GM12864 (cell line): ENCODE results near the gene KATNIP.

Source experiments
- DNase-seq: peaks from one replicate; pipeline ENCODE4 v3.0.0-alpha.2; 2011; ENCODE audit warnings: low read depth
- H3K4me3 ChIP-seq: 2 replicates; pipeline ENCODE4 v1.5.1; 2011; ENCODE audit warnings: mild to moderate bottlenecking, low read depth, low read length, control low read depth
- TF ChIP-seq, protein P1 (sequence below): IDR thresholded peaks from 2 replicates; pipeline ENCODE4 v1.5.1; 2011; ENCODE audit warnings: low read depth, mild to moderate bottlenecking, moderate library complexity, low read length, control low read depth, inconsistent platforms; ENCODE audit errors: missing control alignments

Gene KATNIP

DNA sequence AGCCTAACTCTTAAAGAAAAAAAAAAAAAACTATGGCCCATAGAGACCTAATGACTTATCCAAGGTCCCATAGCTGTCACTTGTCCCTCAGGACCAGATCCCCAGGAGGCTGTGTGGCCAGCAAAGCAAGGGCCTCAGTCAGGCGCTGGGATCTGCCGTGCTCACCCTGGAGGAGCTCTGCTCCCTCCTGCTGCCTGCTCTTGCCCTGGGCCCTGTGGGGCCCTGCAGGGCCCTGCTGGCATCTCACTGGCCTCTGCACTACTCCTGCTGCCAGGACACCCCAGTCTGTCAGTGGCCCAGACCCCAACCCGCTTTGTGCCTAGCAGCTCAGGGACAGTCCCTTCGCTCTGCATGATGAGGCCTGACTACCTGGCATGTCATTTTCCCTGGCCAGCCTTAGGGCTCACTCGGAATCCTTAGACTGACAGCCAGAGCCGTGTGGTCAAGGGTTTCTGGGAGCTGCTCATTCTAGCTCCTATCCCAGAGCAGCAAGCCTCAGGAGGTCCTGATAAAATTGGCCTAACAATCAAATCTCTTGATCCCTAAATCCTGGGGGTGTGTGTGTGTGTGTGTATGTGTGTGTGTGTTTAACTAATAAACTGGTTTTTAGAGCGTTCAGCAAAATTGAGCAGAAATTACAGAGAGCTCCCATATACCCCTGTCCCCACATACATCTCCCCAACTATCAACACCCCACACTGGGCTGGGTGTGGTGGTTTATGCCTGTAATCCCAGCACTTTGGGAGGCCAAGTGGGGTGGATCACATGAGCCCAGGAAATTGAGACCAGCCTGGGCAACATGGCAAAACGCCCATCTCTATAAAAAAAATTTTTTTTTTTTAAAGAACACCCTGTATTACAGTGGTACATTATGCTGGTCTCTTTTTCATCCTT is 21.7 kb downstream of the KATNIP start:
- TF ChIP-seq, protein P1, sequence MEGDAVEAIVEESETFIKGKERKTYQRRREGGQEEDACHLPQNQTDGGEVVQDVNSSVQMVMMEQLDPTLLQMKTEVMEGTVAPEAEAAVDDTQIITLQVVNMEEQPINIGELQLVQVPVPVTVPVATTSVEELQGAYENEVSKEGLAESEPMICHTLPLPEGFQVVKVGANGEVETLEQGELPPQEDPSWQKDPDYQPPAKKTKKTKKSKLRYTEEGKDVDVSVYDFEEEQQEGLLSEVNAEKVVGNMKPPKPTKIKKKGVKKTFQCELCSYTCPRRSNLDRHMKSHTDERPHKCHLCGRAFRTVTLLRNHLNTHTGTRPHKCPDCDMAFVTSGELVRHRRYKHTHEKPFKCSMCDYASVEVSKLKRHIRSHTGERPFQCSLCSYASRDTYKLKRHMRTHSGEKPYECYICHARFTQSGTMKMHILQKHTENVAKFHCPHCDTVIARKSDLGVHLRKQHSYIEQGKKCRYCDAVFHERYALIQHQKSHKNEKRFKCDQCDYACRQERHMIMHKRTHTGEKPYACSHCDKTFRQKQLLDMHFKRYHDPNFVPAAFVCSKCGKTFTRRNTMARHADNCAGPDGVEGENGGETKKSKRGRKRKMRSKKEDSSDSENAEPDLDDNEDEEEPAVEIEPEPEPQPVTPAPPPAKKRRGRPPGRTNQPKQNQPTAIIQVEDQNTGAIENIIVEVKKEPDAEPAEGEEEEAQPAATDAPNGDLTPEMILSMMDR = no peak
- no peak overlapping the region for H3K4me3 ChIP-seq
- no peak for DNase-seq

DNA sequence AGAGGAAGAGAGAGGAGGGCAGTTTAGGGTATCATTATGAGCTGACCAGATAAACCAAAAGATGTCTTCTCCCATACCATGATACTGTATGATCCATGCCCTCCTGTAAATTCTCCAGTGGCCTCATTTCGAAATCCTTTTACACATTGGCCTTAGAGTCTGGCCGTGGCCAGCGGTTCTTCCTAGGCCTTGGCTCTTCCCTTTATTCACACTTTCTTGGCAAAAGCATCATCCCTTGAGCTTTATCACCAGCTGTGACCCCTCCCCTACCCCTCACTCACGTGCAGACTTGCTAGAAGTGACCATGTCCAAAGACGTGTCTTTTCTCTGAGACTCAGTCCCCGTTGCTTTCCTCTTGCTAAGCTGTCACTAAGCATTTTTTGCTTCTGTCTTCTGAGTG is 22.8 kb downstream of the KATNIP start:
- TF ChIP-seq, protein P1 = no peak
- H3K4me3 ChIP-seq = no peak overlapping the region
- no peak for DNase-seq

DNA sequence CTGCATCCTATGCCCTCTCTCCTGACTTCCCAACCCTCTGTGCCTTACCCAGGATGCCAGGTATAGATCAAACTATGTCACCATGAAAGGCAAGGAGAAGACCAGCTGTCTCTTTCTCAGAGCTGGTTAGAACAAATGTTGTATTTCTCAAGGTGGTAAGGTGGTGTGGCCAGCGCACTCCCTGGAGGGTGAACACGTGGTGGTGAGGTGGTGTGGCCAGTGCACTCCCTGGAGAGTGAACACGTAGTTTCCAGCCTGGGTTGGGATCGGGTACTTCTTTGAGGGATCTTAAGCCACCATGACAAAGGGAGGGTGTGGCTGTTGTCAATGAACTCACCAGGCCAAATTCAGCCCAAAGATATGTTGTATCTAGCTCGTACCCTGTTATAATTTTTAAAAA is 26.8 kb downstream of the KATNIP start:
- TF ChIP-seq, protein P1 = no peak
- DNase-seq = no peak
- H3K4me3 ChIP-seq = no peak overlapping the region

DNA sequence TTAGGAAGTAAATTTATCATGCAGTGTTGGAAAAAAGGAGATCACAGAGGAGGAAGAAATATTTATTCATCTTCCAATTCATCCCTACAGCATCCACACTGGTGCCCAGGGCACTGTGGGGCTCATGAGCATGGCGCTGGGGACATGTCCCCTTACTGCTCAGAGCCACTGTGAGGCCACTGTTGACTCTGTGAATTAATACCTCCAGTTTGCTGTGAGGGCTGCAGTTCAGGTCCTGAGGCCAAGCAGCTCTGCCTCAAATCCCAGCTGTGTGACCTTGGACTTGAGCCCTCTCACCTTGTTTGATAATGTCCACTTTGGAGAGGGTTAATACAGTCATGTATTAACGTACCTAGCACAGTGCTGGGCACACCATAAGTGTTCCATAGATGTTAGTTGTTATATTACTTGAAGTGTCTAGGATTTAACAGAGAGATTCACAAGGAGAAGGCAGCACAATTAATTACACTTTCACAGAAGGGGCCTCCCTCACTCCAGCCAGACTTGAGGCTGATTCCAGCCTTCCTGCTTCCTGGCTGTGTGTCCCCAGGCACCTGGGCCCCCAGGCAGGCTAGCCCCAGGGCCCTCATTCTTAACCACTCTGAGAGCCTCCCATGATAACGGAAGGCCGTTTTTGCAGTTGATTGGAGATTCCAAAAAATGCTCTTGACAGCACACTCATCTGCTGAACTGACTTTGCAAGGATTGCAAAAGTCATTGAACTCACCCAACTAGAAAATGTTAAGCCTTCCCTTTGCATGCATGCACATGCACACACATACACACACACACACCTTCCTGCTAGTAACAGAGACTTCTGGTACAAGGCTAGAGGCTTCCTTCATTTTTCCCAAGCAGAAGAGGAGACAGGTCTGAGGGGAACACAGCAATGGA is 29.4 kb downstream of the KATNIP start:
- DNase-seq = no peak
- no peak overlapping the region for H3K4me3 ChIP-seq
- TF ChIP-seq, protein P1 = no peak

DNA sequence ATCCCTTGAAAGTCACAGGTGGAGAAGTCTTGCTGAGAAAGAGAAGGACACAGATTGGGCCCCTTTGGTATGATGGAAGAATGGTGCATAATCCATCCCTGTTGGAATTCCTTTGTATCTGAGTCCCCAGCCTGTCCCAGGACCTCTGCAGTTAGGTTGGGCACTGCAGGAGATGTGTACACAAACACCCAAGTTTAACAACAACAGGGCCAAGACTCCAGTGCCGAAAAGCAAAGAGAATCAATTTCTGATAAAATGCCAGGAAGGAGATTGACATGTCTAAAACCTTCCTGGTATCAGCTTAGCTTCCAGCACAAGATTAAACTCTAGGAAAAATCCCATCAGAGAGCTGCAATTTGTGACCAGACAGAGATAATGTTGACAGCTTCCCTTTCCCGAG is 32.9 kb downstream of the KATNIP start:
- no peak overlapping the region for H3K4me3 ChIP-seq
- no peak for DNase-seq
- TF ChIP-seq, protein P1 = no peak

DNA sequence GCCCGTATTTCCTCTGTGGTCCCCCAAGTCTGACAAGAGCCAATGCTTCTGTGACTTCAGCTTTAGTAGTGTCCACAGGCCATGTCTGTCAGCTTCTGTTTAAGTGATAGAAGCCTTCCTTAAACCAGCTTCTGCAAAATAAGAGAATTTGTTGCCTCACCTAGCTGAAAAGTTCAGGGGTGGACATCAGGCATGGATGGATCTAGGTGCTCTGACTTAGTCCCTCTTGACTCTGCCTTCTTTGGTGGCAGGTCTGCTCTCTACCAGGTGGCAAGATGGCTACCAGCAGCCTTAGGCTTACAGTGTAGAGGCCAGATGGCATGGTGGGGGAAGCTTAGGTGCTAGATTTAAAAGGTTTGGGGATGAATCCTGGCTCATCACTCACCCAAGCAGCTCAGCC is 33.7 kb downstream of the KATNIP start:
- TF ChIP-seq, protein P1 = no peak
- no peak overlapping the region for H3K4me3 ChIP-seq
- no peak for DNase-seq
